H1 (cell line): Measurements from ENCODE around the gene TAF4. TPM values are rescaled to one million over a fixed set of nuclear protein-coding genes. Genes with fewer than 3 reads are reported as not detected.

Experiments used
- CTCF ChIA-PET: fragments of 300-600 bp; sonication (Branson Sonifier 250); formaldehyde crosslinking; loops from one replicate; lab custom pipeline; 2021; ENCODE audit not compliant: partially characterized antibody; lab: Charles Lee
- POLR2A ChIA-PET: fragments of 300-600 bp; sonication (Branson Sonifier 250); formaldehyde crosslinking; loops from one replicate; lab custom pipeline; 2021; ENCODE audit warnings: inconsistent platforms; ENCODE audit not compliant: partially characterized antibody; lab: Charles Lee
- DNase-seq, 2 experiments: peaks; one replicate each; pipeline versions ENCODE4 v3.0.0 to v3.0.0-alpha.2; 2010 to 2022; ENCODE audit warnings: low spot score in 2 of 2, low read depth in 1 of 2, mixed read lengths in 1 of 2
- FAIRE-seq: peaks from 2 replicates; lab custom pipeline; 2011; peaks lifted over from hg19 to GRCh38; lab: Jason Lieb, UNC
- H2AFZ ChIP-seq: 2 replicates; pipeline ENCODE4 v1.8.1; 2012; ENCODE audit warnings: low read length, inconsistent platforms
- H2AK5ac ChIP-seq: 2 replicates; pipeline ENCODE4 v1.6.1; 2013; ENCODE audit warnings: low read depth, low read length
- H2BK120ac ChIP-seq: replicated peaks from 2 replicates; pipeline ENCODE3; 2013; ENCODE audit warnings: low read depth, low read length, inconsistent platforms
- H2BK12ac ChIP-seq: 2 replicates; pipeline ENCODE4 v1.6.1; 2013; ENCODE audit warnings: low read depth, low read length
- H2BK15ac ChIP-seq: 2 replicates; pipeline ENCODE4 v1.6.1; 2013; ENCODE audit warnings: low read length
- H2BK20ac ChIP-seq: 2 replicates; pipeline ENCODE4 v1.6.1; 2013; ENCODE audit warnings: low read length
- H2BK5ac ChIP-seq: 2 replicates; pipeline ENCODE4 v1.6.1; 2013; ENCODE audit warnings: low read depth, low read length
- H3K14ac ChIP-seq: 2 replicates; pipeline ENCODE4 v1.6.1; 2013; ENCODE audit warnings: inconsistent platforms; ENCODE audit not compliant: insufficient read length
- H3K18ac ChIP-seq: 2 replicates; pipeline ENCODE4 v1.6.1; 2013; ENCODE audit warnings: low read length; ENCODE audit errors: extremely low read depth
- H3K23ac ChIP-seq: 2 replicates; pipeline ENCODE4 v1.6.1; 2013; ENCODE audit warnings: inconsistent platforms; ENCODE audit not compliant: insufficient read length
- H3K23me2 ChIP-seq: 2 replicates; pipeline ENCODE4 v1.6.1; 2013; ENCODE audit warnings: low read depth, low read length
- H3K27ac ChIP-seq: 2 replicates; pipeline ENCODE4 v1.6.1; 2011; ENCODE audit warnings: low read depth, low read length, inconsistent platforms
- H3K27me3 ChIP-seq, 4 experiments: replicated peaks in 1 of 4; 1 replicate in 1 of 4; 2 replicates in 3 of 4; pipeline versions ENCODE4 v1.6.1 to v1.8.1; 2011 to 2013; ENCODE audit warnings: low read length in 3 of 4, mild to moderate bottlenecking in 3 of 4, inconsistent platforms in 2 of 4, mixed read lengths in 2 of 4, moderate library complexity in 1 of 4; ENCODE audit not compliant: control insufficient read depth in 3 of 4, insufficient read depth in 3 of 4; ENCODE audit errors: extremely low read depth in 1 of 4
- H3K36me3 ChIP-seq, 4 experiments: 2 replicates each; pipeline versions ENCODE4 v1.6.1 to v1.8.1; 2011 to 2013; ENCODE audit warnings: mild to moderate bottlenecking in 4 of 4, low read length in 3 of 4, moderate library complexity in 2 of 4, control low read depth in 1 of 4, inconsistent platforms in 1 of 4; ENCODE audit not compliant: insufficient read depth in 4 of 4, control insufficient read depth in 2 of 4
- H3K4ac ChIP-seq: replicated peaks from 2 replicates; pipeline ENCODE3; 2013; ENCODE audit warnings: low read length, low read depth, mixed read lengths, inconsistent platforms; ENCODE audit not compliant: insufficient read length
- H3K4me1 ChIP-seq, 4 experiments: replicated peaks in 1 of 4; 1 replicate in 1 of 4; 2 replicates in 3 of 4; pipeline versions ENCODE4 v1.6.1 to v1.8.1; 2011 to 2013; ENCODE audit warnings: low read length in 3 of 4, inconsistent platforms in 2 of 4, mixed read lengths in 1 of 4; ENCODE audit not compliant: insufficient read depth in 4 of 4, control insufficient read depth in 3 of 4
- H3K4me2 ChIP-seq, 2 experiments: 2 replicates each; pipeline versions ENCODE4 v1.6.1 to v1.8.1; 2011 to 2013; ENCODE audit warnings: low read depth in 2 of 2, low read length in 2 of 2, control low read depth in 1 of 2, inconsistent platforms in 1 of 2, mild to moderate bottlenecking in 1 of 2; ENCODE audit not compliant: insufficient read depth in 1 of 2
- H3K4me3 ChIP-seq, 4 experiments: fragments of 200-600, 300-600 bp in 1 of 4; sonication (generic), shearing (Covaris generic), sonication (Bioruptor Twin) in 1 of 4; 2 replicates each; pipeline versions ENCODE4 v1.5.1 to v1.8.1; 2011 to 2016; ENCODE audit warnings: low read length in 4 of 4, low read depth in 3 of 4, control low read depth in 2 of 4, inconsistent platforms in 2 of 4, mild to moderate bottlenecking in 2 of 4, mixed read lengths in 1 of 4, moderate library complexity in 1 of 4; ENCODE audit not compliant: insufficient read depth in 2 of 4; ENCODE audit errors: extremely low read depth in 1 of 4
- H3K56ac ChIP-seq: replicated peaks from 2 replicates; pipeline ENCODE3; 2013; ENCODE audit warnings: low read depth, mild to moderate bottlenecking, mixed read lengths, low read length, inconsistent platforms; ENCODE audit not compliant: insufficient read length
- H3K79me1 ChIP-seq: 2 replicates; pipeline ENCODE4 v1.6.1; 2013; ENCODE audit warnings: low read depth, low read length, control low read depth
- H3K79me2 ChIP-seq, 2 experiments: 2 replicates each; pipeline versions ENCODE4 v1.6.1 to v1.8.1; 2012 to 2013; ENCODE audit warnings: low read length in 2 of 2, mild to moderate bottlenecking in 2 of 2, inconsistent platforms in 1 of 2; ENCODE audit not compliant: insufficient read depth in 2 of 2, control insufficient read depth in 1 of 2
- H3K9ac ChIP-seq, 4 experiments: replicated peaks in 1 of 4; 1 replicate in 1 of 4; 2 replicates in 3 of 4; pipeline versions ENCODE4 v1.6.1 to v1.8.1; 2011 to 2013; ENCODE audit warnings: low read depth in 3 of 4, low read length in 3 of 4, control low read depth in 2 of 4, mild to moderate bottlenecking in 2 of 4, moderate library complexity in 2 of 4, inconsistent platforms in 1 of 4; ENCODE audit errors: extremely low read depth in 1 of 4
- H3K9me3 ChIP-seq, 2 experiments: 2 replicates each; pipeline versions ENCODE4 v1.6.1 to v1.8.1; 2012 to 2013; ENCODE audit warnings: mild to moderate bottlenecking in 2 of 2, moderate library complexity in 2 of 2, control low read depth in 1 of 2, inconsistent platforms in 1 of 2, low read depth in 1 of 2, low read length in 1 of 2, mixed read lengths in 1 of 2; ENCODE audit not compliant: insufficient read depth in 2 of 2
- H4K20me1 ChIP-seq, 2 experiments: replicated peaks in 1 of 2; 2 replicates each; pipeline versions ENCODE3 to v1.8.1; 2011 to 2013; ENCODE audit warnings: inconsistent platforms in 2 of 2, low read length in 2 of 2, mild to moderate bottlenecking in 1 of 2; ENCODE audit not compliant: insufficient read depth in 2 of 2, control insufficient read depth in 1 of 2
- H4K5ac ChIP-seq: 2 replicates; pipeline ENCODE4 v1.6.1; 2013; ENCODE audit warnings: low read length, low read depth, mixed read lengths, inconsistent platforms; ENCODE audit not compliant: insufficient read length
- H4K8ac ChIP-seq: 2 replicates; pipeline ENCODE4 v1.8.0; 2013; ENCODE audit warnings: mild to moderate bottlenecking, moderate library complexity, low read length, inconsistent platforms; ENCODE audit not compliant: insufficient read depth; ENCODE audit errors: extremely low read depth
- H4K91ac ChIP-seq: replicated peaks from 2 replicates; pipeline ENCODE3; 2013; ENCODE audit warnings: low read length, mixed read lengths, inconsistent platforms; ENCODE audit not compliant: insufficient read length
- CBX5 ChIP-seq: fragments of 300-800, 300-1000 bp; sonication (generic); IDR thresholded peaks from 2 replicates; pipeline ENCODE4 v1.7.1; 2016; ENCODE audit warnings: antibody characterized with exemption, low read length, low read depth
- EGR1 ChIP-seq: IDR thresholded peaks from 2 replicates; pipeline ENCODE4 v1.6.1; 2011; ENCODE audit warnings: low read depth, low read length, borderline replicate concordance
- HDAC2 ChIP-seq, 2 experiments: fragments of 300-600 bp in 1 of 2; sonication (generic) in 1 of 2; IDR thresholded peaks; 2 replicates each; pipeline ENCODE4 v1.6.1; 2011 to 2012; ENCODE audit warnings: low read depth in 2 of 2, low read length in 2 of 2, mild to moderate bottlenecking in 2 of 2, moderate library complexity in 2 of 2, borderline replicate concordance in 1 of 2, inconsistent platforms in 1 of 2
- TAF1 ChIP-seq: IDR thresholded peaks from 2 replicates; pipeline ENCODE4 v1.6.1; 2011; ENCODE audit warnings: mild to moderate bottlenecking, low read depth, low read length
- TCF12 ChIP-seq: IDR thresholded peaks from 2 replicates; pipeline ENCODE4 v1.6.1; 2011; ENCODE audit warnings: low read depth, mild to moderate bottlenecking, low read length
- WGBS, 2 experiments: shearing (Covaris generic) in 1 of 2; methylation state at CpG; one replicate each; pipeline versions ENCODE4 v1.1.6 to v1.1.7; 2013 to 2015; ENCODE audit warnings: low lambda C conversion rate in 2 of 2, mixed read lengths in 2 of 2, inconsistent platforms in 1 of 2, low coverage in 1 of 2, missing lambda C conversion rate in 1 of 2; ENCODE audit not compliant: insufficient replicate concordance in 2 of 2, insufficient coverage in 1 of 2, insufficient read length in 1 of 2; ENCODE audit errors: extremely low coverage in 1 of 2, missing lambda C conversion rate in 1 of 2; 5-methylcytosine and 5-hydroxymethylcytosine counted together
- polyA plus RNA-seq, 7 experiments: library from polyadenylated mRNA; depleted of rRNA in 3 of 7; stranded (reverse) in 5 of 7; unstranded in 2 of 7; fragments of >200 nt in 5 of 7; fragments of 200-250 nt in 2 of 7; gene quantifications; 1 replicate in 5 of 7; 2 replicates in 1 of 7; 4 replicates in 1 of 7; pipeline versions ENCODE4 v1.2.1 to v1.2.3, GENCODE V29; 2011 to 2013; ENCODE audit warnings: missing spikeins in 2 of 7, mixed read lengths in 2 of 7
- total RNA-seq: library from RNA; stranded (reverse); fragmentation: NEBNext Ultra II Directional; extraction: Animal tissue kit (Norgen Biotek cat#: 25700); gene quantifications from 2 replicates; pipeline ENCODE4 v1.2.1, GENCODE V29; 2021
- TF ChIP-seq, protein P1 (sequence below): IDR thresholded peaks from 2 replicates; pipeline ENCODE4 v1.6.1; 2011; ENCODE audit warnings: low read depth, mild to moderate bottlenecking, low read length; ENCODE audit not compliant: insufficient read depth

Gene TAF4
- total and polyA plus RNA-seq, 2 of the 8 experiments (the other 6 are each of a cell fraction or from before 2014, with no cell fraction given): 16.0 to 30.1 TPM

- Histone ChIP-seq H3K4ac (no peak overlapping the region), H3K23ac (no peak overlapping the region), H3K4me1 (no peaks in the 10 kb centered on the region; a peak in 1 of 7 replicates), H3K4me3 (no peak overlapping the region), H3K14ac (no peak overlapping the region), H4K20me1 (no peaks in the 10 kb centered on the region), H3K9ac (no peak overlapping the region), H2AFZ (no peak overlapping the region), H3K18ac (no peak overlapping the region), H3K27ac (no peak overlapping the region), H4K5ac (no peak overlapping the region), H2BK12ac (no peak overlapping the region), H3K36me3 (no peaks in the 10 kb centered on the region), H3K4me2 (no peak overlapping the region), H2BK120ac (no peak overlapping the region), H2BK20ac (no peak overlapping the region), H3K23me2 (0 out of 2 replicates have a peak, but pooled peaks cover 2% of the 10 kb centered on the region), H2AK5ac (no peak overlapping the region), H3K27me3 (peaks cover 0 to 2% (median 0%) of the 10 kb centered on the region in 4 experiments; a peak in 2 of 7 replicates), H4K8ac (no peak overlapping the region), H2BK5ac (no peak overlapping the region), H3K56ac (no peak overlapping the region), H4K91ac (no peak overlapping the region), H3K9me3 (peaks cover 0 to 3% of the 10 kb centered on the region in 2 experiments; a peak in 1 of 4 replicates), H3K79me1 (no peaks in the 10 kb centered on the region), H2BK15ac (no peak overlapping the region), H3K79me2 (no peaks in the 10 kb centered on the region)
- no peak for FAIRE-seq
- WGBS, 2 experiments: 92% methylated on average over 28 of the region's 30 CpGs; no CpG with 5 or more reads in 1 of the 2 experiments
- no peak for TF ChIP-seq TAF1
- TF ChIP-seq CBX5: no peak
- TF ChIP-seq, protein P1, sequence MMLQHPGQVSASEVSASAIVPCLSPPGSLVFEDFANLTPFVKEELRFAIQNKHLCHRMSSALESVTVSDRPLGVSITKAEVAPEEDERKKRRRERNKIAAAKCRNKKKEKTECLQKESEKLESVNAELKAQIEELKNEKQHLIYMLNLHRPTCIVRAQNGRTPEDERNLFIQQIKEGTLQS: no peak
- no peak for TF ChIP-seq TCF12
- no peak for TF ChIP-seq HDAC2 (IDR thresholded peaks at IDR 0.05; ENCODE audit: borderline replicate concordance in 1 of 2, low read depth in 2 of 2, low read length in 2 of 2)
- no peak for TF ChIP-seq EGR1
- no peak for DNase-seq
- ChIA-PET CTCF (no interaction called here), POLR2A (interaction anchor here (2.2 kb wide), 1 partner anchor 30 kb away, joined by 7 read pairs; no protein-coding TSS in a partner anchor)
Observed at GRCh38 chr20:62096421-62097380, 31.0 kb upstream of the TAF4 start.
